Naive B cell (primary cell): ENCODE measurements around the gene GPR150. TPM values are rescaled to one million over a fixed set of nuclear protein-coding genes. Genes with fewer than 3 reads are reported as not detected.

Experiments used
- ATAC-seq, 2 donors: fragments of 150-1000 bp; cut with Tn5 transposase; 2 replicates each; pipeline ENCODE4 v1.10.0; 2021; ENCODE audit warnings: low read depth in 2 of 2, mild to moderate bottlenecking in 2 of 2, moderate library complexity in 2 of 2
- DNase-seq: peaks from one replicate; pipeline ENCODE4 v3.0.0; 2022
- H3K27ac Mint-ChIP-seq, 6 donors: one replicate each; pipeline ENCODE4 v1.8.0; 2020 to 2022; ENCODE audit warnings: mild to moderate bottlenecking in 6 of 6, mixed read lengths in 6 of 6, moderate library complexity in 5 of 6, inconsistent platforms in 2 of 6
- H3K27me3 Mint-ChIP-seq, 3 donors: one replicate each; pipeline ENCODE4 v1.8.0; 2021 to 2022; ENCODE audit warnings: mixed read lengths in 3 of 3, mild to moderate bottlenecking in 1 of 3
- H3K36me3 Mint-ChIP-seq, 2 donors: one replicate each; pipeline ENCODE4 v1.8.0; 2020 to 2022; ENCODE audit warnings: mixed read lengths in 2 of 2, inconsistent platforms in 1 of 2, mild to moderate bottlenecking in 1 of 2
- H3K4me1 Mint-ChIP-seq, 3 donors: one replicate each; pipeline ENCODE4 v1.8.0; 2020 to 2022; ENCODE audit warnings: mixed read lengths in 3 of 3, inconsistent platforms in 1 of 3, mild to moderate bottlenecking in 1 of 3, moderate library complexity in 1 of 3
- H3K4me3 Mint-ChIP-seq, 8 donors: one replicate each; pipeline ENCODE4 v1.8.0; 2020 to 2022; ENCODE audit warnings: mild to moderate bottlenecking in 8 of 8, mixed read lengths in 8 of 8, moderate library complexity in 8 of 8, inconsistent platforms in 2 of 8
- H3K9me3 Mint-ChIP-seq, 7 donors: one replicate each; pipeline ENCODE4 v1.8.0; 2020 to 2022; ENCODE audit warnings: mixed read lengths in 7 of 7, mild to moderate bottlenecking in 5 of 7, inconsistent platforms in 2 of 7, moderate library complexity in 1 of 7
- polyA plus RNA-seq, 6 donors: library from polyadenylated mRNA; unstranded; fragments of 300-500 nt; fragmentation: Illumina TruSeq; gene quantifications; one replicate each; pipeline ENCODE4 v1.2.3, GENCODE V29; 2021; ENCODE audit warnings: low read depth in 6 of 6

The GPR150 gene
- polyA plus RNA-seq, 6 donors from 2014 or later, result 0.33 to 0.71 (median 0.61) TPM; not detected in 1

DNA sequence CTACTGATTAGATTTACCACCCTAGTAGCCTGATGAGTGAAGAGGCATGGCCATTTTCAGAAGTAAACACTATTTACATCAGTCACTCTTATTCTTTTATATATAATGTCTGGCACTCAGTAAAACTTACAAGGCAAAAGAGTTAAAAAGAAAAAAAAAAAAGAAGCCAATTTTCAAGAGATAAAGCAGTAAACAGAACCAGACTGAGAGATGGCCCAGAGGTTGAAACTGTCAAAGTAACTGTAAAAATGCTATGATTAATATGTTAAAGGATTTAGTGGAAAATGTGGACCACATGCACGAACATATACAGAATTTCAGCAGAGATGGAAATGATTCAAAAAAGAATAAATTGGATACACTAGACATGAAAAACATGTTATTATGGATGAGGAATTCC is 6.4 kb upstream of the GPR150 start:
- Mint-ChIP-seq H3K27me3 (no peaks in the 10 kb centered on the region), H3K4me1 (no peaks in the 10 kb centered on the region), H3K4me3 (no peak overlapping the region), H3K27ac (no peak overlapping the region), H3K9me3 (peaks cover 5 to 20% (median 14%) of the 10 kb centered on the region in 7 donors), H3K36me3 (peaks cover 11 to 14% of the 10 kb centered on the region in 2 donors)
- no peak for DNase-seq
- no peak for ATAC-seq

DNA sequence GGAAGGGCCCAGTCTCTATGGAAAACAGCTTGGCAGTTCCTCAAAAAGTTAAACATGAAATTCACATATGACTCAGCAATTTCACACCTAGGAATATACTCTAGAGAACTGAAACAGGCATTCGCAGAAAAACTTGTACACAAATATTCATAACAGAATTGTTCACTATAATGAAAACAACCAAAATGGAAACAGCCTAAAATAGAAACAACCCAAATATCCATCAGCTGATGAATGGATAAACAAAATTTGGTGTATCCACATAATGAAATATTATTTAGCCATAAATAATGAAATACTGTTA is 4.8 kb upstream of the GPR150 start:
- Mint-ChIP-seq H3K27me3 (no peaks in the 10 kb centered on the region), H3K36me3 (peaks cover 11 to 14% of the 10 kb centered on the region in 2 donors), H3K4me1 (peaks cover 8 to 10% (median 9%) of the 10 kb centered on the region in 3 donors), H3K4me3 (no peak overlapping the region), H3K27ac (no peak overlapping the region), H3K9me3 (peaks cover 5 to 20% (median 14%) of the 10 kb centered on the region in 7 donors)
- ATAC-seq (no peak), DNase-seq (no peak)

DNA sequence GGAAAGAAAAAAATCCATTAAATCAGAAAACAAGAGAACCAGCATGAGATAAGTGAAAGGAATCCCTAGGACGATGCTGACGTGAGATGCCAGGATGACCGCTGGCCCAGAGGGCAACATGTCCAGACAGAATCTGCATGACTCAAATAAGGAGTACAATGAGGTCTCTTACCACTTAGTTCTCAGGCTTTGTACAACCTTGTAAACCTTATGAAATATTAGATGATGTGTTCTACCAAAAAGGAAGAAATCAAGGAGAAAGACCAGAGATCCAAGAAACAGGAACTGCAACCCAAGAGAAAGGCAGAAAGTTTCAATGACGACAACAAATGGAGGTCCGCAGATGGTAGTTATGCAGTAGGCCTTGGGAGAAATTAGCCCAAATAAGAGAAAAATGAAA is 2.8 kb upstream of the GPR150 start:
- DNase-seq (no peak), ATAC-seq (no peak)
- Mint-ChIP-seq H3K27ac (no peak overlapping the region), H3K4me1 (peaks cover 14 to 19% (median 17%) of the 10 kb centered on the region in 3 donors), H3K36me3 (peaks cover 11 to 14% of the 10 kb centered on the region in 2 donors), H3K9me3 (peaks cover 5 to 20% (median 14%) of the 10 kb centered on the region in 7 donors), H3K4me3 (peak overlapping the region in 1 of 8 donors; percentile 91), H3K27me3 (no peaks in the 10 kb centered on the region)

DNA sequence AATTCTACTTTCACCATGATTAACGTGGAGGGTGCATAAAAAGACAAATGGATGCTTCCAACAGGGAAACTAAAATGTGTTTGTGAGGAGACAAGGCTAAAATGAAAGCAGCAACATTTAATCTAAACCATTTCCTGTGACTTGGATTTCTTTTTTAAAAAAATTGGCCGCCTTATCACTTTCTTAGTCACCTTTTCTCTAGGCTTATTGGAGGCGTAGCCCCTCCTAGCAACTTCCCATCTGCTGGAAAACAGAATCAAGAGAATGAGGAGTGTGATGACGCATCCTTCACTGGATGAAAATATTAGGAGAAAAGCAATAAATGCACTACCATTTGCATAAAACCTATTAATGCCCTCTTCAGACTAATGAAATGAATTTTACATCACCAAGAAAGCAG is 791 bp upstream of the GPR150 start:
- H3K9me3 Mint-ChIP-seq, result peaks cover 0 to 3% (median 0%) of the 10 kb centered on the region in 7 donors
- H3K4me3 Mint-ChIP-seq, result peak overlapping the region; percentile 83 to 98 (median 92)
- H3K4me1 Mint-ChIP-seq, result peaks cover 22 to 26% (median 25%) of the 10 kb centered on the region in 3 donors
- H3K27me3 Mint-ChIP-seq, result no peaks in the 10 kb centered on the region
- ATAC-seq (no peak), DNase-seq (no peak)
- H3K27ac Mint-ChIP-seq, result peak overlapping the region in 1 of 6 donors; percentile 61
- H3K36me3 Mint-ChIP-seq, result peaks cover 0 to 2% of the 10 kb centered on the region in 2 donors

DNA sequence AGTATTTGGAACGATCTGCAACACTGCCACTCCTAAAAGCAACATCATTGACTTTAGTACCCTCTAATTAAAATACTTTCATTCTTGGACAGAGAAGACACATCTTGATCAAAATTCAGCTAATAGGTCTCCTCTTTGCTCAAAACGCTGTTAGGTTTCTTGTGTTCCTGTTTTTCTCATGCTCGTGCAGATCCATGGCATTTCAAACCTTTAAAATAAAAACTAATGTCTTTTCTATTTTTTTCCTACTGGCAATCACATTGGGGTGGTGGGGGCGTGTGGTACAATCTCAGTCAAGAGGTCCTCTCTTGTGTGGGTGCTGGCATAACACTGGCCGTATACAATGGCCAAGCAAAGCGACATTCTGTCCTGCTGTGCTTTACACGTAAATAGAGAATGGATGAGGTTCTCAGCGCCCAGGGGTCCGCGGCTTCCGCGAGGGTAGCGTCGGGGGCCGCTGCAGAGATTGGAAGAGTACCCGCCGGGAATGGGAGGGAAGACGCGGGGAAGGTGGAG is 315 bp upstream of the GPR150 start:
- Mint-ChIP-seq H3K27ac (peak overlapping the region; percentile 1 to 93 (median 58)), H3K4me3 (peak overlapping the region; percentile 83 to 98 (median 92)), H3K9me3 (peaks cover 0 to 3% (median 0%) of the 10 kb centered on the region in 7 donors), H3K4me1 (peaks cover 22 to 26% (median 25%) of the 10 kb centered on the region in 3 donors), H3K36me3 (no peaks in the 10 kb centered on the region), H3K27me3 (no peaks in the 10 kb centered on the region)
- ATAC-seq (no peak), DNase-seq (no peak)

DNA sequence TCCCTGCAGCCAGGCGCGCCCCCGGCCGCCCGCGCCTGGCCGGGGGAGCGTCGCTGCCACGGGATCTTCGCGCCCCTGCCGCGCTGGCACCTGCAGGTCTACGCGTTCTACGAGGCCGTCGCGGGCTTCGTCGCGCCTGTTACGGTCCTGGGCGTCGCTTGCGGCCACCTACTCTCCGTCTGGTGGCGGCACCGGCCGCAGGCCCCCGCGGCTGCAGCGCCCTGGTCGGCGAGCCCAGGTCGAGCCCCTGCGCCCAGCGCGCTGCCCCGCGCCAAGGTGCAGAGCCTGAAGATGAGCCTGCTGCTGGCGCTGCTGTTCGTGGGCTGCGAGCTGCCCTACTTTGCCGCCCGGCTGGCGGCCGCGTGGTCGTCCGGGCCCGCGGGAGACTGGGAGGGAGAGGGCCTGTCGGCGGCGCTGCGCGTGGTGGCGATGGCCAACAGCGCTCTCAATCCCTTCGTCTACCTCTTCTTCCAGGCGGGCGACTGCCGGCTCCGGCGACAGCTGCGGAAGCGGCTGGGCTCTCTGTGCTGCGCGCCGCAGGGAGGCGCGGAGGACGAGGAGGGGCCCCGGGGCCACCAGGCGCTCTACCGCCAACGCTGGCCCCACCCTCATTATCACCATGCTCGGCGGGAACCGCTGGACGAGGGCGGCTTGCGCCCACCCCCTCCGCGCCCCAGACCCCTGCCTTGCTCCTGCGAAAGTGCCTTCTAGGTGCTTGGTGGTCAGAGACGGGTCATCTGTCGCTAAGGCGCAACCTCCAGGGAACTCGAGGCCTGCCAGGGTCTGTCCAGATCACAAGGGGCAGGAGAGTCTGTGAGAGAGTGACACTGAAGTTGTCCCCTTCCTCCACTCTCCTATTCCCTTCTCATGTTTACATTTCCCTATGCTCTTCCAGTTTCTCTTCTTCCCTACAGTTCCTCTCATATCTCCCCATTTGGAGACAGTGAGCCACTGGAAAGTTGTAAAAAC is 1.3 kb downstream of the GPR150 start:
- Mint-ChIP-seq H3K36me3 (no peaks in the 10 kb centered on the region), H3K4me3 (peak overlapping the region; percentile 80 to 92 (median 85)), H3K4me1 (peaks cover 22 to 26% (median 25%) of the 10 kb centered on the region in 3 donors), H3K27ac (peak overlapping the region in 3 of 6 donors; percentile 55 to 92 (median 76)), H3K27me3 (no peaks in the 10 kb centered on the region), H3K9me3 (no peaks in the 10 kb centered on the region)
- ATAC-seq (peak; percentile 36 to 41), DNase-seq (peak; percentile 36)

DNA sequence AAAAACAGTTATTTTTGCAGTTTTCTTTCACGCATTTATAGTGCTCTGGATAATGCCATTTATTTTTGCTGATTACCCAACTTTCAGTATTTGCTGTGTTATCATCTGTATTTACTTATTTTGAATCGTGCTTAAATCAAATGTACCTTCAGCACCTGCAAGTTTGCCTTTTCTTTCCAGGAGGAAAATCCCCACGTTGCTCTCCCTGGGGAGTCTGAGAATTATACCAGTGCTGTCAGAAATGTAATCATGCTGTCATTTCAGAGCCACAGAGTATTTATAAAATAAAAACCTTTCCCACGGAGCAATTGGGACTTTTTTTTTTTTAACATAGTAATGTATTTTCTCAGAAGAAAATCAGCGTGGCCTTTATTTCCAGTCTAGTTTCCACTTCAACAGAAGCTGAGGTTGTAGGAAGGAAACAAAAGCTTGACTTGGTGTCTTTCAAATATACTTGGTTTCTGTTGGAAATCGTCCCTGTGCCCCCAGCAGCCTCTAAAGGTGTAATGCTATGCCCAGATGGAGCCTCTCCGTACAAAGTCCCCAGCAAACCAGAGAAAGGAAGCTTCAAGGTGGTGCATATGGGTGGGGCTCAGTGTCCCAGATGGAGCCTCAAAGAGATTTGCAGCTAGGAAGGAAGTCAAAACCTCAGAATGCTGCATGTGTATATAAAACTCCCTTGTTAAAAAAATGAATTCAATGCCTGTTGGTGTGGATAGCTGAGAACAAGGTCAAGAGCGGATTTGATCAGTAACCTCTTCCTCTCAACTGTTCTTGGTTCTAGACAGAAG is 2.1 kb downstream of the GPR150 start:
- Mint-ChIP-seq H3K27me3 (no peaks in the 10 kb centered on the region), H3K9me3 (no peaks in the 10 kb centered on the region), H3K36me3 (no peaks in the 10 kb centered on the region), H3K27ac (peak overlapping the region in 3 of 6 donors; percentile 49 to 76 (median 55)), H3K4me1 (peaks cover 22 to 26% (median 25%) of the 10 kb centered on the region in 3 donors), H3K4me3 (peak overlapping the region; percentile 80 to 92 (median 85))
- DNase-seq (peak; percentile 25), ATAC-seq (peak; percentile 16 to 25)

DNA sequence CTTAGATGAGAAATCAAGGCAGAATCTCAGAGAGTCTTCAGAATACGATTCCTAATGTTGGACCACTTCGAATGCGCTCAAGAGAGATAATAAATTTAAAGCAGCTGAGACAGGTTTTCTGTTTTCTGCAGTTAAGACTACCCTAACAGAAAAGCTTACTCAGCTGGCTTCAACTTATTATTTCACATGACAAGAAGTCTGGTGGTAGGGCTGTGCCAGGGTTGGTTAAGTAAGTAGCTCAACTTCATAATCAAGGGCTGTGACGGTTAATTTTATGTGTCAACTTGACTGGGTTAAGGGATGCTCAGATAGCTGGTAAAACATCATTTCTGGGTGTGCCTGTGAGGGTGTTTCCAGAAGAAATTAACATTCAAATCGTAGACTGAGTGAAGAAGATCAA is 3.8 kb downstream of the GPR150 start:
- peaks cover 22 to 26% (median 25%) of the 10 kb centered on the region in 3 donors for H3K4me1 Mint-ChIP-seq
- peak overlapping the region in 2 of 8 donors; percentile 9 to 36 for H3K4me3 Mint-ChIP-seq
- ATAC-seq (no peak), DNase-seq (no peak)
- no peaks in the 10 kb centered on the region for H3K36me3 Mint-ChIP-seq
- no peaks in the 10 kb centered on the region for H3K27me3 Mint-ChIP-seq
- no peak overlapping the region for H3K27ac Mint-ChIP-seq
- H3K9me3 Mint-ChIP-seq, result no peaks in the 10 kb centered on the region

DNA sequence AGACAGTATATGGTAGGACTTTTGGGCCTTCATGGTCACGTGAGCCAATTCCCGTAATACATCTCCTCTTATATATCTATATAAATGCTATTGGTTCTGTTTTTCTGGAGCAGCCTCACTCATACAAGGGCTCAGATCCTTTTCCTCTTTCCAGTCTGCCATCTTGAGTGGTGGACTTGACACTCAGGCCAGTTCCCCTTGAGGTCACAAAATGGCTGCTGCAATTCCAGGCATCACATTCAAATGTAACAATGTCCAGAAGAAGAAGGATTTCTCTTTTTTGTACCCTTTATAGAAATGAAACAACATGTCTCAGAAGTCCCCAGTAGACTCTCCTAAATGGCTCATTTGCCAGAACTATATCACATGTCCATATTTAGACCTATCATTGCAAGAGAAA is 4.5 kb downstream of the GPR150 start:
- ATAC-seq (no peak), DNase-seq (no peak)
- H3K4me3 Mint-ChIP-seq, result peak overlapping the region in 1 of 8 donors; percentile 36
- peak overlapping the region in 1 of 6 donors; percentile 13 for H3K27ac Mint-ChIP-seq
- no peaks in the 10 kb centered on the region for H3K36me3 Mint-ChIP-seq
- H3K4me1 Mint-ChIP-seq, result peaks cover 22 to 25% (median 22%) of the 10 kb centered on the region in 3 donors
- H3K9me3 Mint-ChIP-seq, result no peaks in the 10 kb centered on the region
- H3K27me3 Mint-ChIP-seq, result no peaks in the 10 kb centered on the region

DNA sequence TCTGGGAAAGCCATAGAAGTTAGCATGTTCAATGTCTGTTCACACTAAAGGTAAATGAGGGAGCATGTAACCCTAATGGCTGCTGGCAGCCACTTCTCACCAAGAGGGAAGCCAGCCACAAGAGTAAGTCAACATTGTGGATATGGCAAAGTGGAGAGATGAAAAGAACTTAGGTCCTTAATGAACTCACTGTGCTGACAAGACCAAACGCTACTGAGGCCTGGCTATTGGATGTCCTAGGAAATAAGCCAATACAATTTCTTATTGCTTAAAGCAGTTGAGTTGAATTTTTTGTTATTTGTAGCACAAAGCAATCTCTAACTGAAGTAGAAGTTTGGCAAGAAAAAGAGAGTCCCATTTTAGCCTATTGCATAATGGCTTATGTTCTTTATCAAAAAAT is 6.8 kb downstream of the GPR150 start:
- ATAC-seq, result no peak
- H3K4me1 Mint-ChIP-seq, result peaks cover 15 to 16% (median 16%) of the 10 kb centered on the region in 3 donors

DNA sequence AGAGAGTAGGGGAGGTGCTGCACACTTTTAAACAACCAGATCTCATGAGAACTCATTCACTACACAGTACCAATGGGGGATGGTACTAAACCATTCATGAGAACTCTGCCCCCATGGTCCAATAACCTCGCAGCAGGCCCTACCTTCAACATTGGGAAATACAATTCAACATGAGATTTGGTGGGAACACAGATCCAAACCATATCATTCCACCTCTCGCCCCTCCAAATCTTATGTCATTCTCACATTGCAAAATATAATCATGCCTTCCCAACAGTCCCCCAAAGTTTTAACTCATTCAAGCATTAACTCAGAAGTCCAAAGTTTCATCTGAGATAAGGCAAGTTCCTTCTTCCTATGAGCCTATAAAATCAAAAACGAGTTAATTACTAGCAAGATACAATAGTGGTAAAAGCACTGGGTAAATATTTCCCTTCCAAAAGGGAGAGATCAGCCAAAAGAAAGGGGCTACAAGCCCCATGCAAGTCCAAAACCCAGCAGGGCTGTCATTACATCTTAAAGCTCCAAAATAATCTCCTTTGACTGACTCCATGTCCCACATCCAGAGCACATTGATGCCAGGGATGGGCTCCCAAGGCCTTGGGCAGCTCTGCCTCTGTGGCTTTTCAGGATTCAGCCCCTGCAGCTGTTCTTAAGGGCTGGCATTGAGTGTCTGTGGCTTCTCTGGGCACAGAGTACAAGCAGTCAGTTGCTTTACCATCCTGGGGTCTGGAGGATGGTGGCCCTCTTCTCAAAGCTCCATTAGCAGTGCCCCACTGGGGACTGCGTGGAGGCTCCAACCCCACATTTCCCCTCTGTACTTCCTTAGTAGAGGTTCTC is 8.3 kb downstream of the GPR150 start:
- H3K27me3 Mint-ChIP-seq, result no peaks in the 10 kb centered on the region
- ATAC-seq (no peak), DNase-seq (no peak)
- H3K4me1 Mint-ChIP-seq, result peaks cover 10 to 15% (median 13%) of the 10 kb centered on the region in 3 donors
- peaks cover 0 to 5% of the 10 kb centered on the region in 2 donors for H3K36me3 Mint-ChIP-seq
- H3K4me3 Mint-ChIP-seq, result no peak overlapping the region
- H3K27ac Mint-ChIP-seq, result no peak overlapping the region
- H3K9me3 Mint-ChIP-seq, result peaks cover 0 to 9% (median 6%) of the 10 kb centered on the region in 7 donors

More for the DNA sequence above, 6.8 kb downstream of the GPR150 start:
- no peaks in the 10 kb centered on the region for H3K9me3 Mint-ChIP-seq
- H3K4me3 Mint-ChIP-seq, result no peak overlapping the region
- H3K27ac Mint-ChIP-seq, result peak overlapping the region in 1 of 6 donors; percentile 23
- no peak for DNase-seq
- no peaks in the 10 kb centered on the region for H3K36me3 Mint-ChIP-seq
- no peaks in the 10 kb centered on the region for H3K27me3 Mint-ChIP-seq

DNA sequence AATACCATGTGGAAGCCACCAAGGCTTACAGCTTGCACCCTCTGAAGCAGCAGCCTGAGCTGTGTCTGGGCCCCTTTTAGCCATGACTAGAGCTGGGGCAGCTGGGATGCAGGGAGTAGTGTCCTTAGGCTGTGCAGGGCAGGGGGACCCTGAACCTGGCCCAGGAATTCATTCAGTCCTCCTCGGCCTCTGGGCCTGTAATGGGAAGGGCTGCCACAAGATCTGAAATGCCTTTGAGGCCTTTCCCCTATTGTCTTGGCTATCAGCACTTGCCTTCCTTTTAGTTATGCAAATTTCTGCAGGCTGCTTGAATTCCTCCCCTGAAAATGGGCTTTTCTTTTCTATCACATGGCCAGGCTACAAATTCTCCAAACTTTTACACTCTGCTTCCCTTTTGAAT is 9.0 kb downstream of the GPR150 start:
- Mint-ChIP-seq H3K4me1 (peaks cover 10 to 15% (median 13%) of the 10 kb centered on the region in 3 donors), H3K36me3 (peaks cover 0 to 5% of the 10 kb centered on the region in 2 donors), H3K9me3 (peaks cover 0 to 10% (median 9%) of the 10 kb centered on the region in 7 donors), H3K27me3 (no peaks in the 10 kb centered on the region), H3K4me3 (no peak overlapping the region), H3K27ac (no peak overlapping the region)
- ATAC-seq, result no peak
- DNase-seq, result no peak
